Gastroesophageal sphincter (tissue), 3 donors: Measurements from ENCODE around the gene MPRIP.

ENCODE experiments used
- POLR2A ChIP-seq, 2 donors: fragments of 450-650 bp; IDR thresholded peaks; one replicate each; pipeline ENCODE4 v1.6.1; 2017; ENCODE audit warnings: antibody characterized with exemption in 2 of 2, mild to moderate bottlenecking in 2 of 2, moderate library complexity in 1 of 2
- TF ChIP-seq, protein P1 (sequence below), 4 experiments: fragments of 200-600 bp in 2 of 4; fragments of 450-650 bp in 2 of 4; sonication (generic) in 1 of 4; IDR thresholded peaks; one replicate each; pipeline ENCODE4 v1.5.1; 2017 to 2019; ENCODE audit warnings: antibody characterized with exemption in 4 of 4, mild to moderate bottlenecking in 2 of 4, moderate library complexity in 2 of 4

DNA sequence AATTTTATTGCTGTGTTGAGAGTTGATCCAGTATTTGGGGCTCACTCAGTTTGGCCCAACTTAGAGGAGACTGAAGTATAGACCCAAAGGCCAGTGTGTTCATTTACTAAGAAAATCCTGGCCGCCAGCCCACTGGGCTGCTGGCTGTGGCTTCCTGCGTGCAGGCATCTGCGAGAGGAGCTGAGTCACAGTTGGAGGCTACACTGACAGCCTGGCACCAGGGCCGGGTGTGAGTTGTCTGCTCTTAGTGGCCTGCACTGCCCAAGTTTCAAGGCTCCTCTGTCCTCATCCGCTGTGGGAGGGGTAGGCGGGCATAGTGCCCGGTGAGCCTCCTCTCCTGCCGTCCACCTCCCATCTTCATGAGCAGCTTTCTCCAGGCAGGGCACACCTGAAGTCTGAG lies 109.7 kb downstream of the MPRIP start:
- TF ChIP-seq, protein P1, sequence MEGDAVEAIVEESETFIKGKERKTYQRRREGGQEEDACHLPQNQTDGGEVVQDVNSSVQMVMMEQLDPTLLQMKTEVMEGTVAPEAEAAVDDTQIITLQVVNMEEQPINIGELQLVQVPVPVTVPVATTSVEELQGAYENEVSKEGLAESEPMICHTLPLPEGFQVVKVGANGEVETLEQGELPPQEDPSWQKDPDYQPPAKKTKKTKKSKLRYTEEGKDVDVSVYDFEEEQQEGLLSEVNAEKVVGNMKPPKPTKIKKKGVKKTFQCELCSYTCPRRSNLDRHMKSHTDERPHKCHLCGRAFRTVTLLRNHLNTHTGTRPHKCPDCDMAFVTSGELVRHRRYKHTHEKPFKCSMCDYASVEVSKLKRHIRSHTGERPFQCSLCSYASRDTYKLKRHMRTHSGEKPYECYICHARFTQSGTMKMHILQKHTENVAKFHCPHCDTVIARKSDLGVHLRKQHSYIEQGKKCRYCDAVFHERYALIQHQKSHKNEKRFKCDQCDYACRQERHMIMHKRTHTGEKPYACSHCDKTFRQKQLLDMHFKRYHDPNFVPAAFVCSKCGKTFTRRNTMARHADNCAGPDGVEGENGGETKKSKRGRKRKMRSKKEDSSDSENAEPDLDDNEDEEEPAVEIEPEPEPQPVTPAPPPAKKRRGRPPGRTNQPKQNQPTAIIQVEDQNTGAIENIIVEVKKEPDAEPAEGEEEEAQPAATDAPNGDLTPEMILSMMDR (IDR thresholded peaks at IDR 0.05), result no peak
- TF ChIP-seq POLR2A (IDR thresholded peaks at IDR 0.05), result no peak
